GM19193 (cell line): ENCODE measurements around the gene PMEPA1.

Experiments used
- POLR2A ChIP-seq: IDR thresholded peaks from 4 replicates; pipeline ENCODE4 v1.6.1; 2011; ENCODE audit not compliant: insufficient read depth, insufficient read length; ENCODE audit errors: extremely low read depth

PMEPA1 gene

DNA sequence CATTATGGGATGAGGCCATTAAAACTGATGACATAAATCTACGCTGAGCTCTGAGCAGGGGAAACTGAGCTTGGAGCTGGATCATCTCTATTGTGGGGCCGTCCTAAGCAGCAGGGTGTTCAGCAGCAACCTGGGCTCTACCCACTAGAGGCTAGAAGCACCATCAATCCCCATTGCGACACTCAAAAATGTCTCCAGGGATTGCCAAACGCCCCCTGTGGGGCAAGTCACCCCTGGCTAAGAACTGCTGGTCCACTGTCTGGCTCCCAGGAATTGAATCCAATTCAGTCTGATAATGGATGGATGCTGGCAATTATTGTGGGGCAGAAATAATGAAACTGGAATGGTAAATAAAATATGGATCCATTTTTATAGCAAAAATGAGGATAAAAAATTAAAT lies 38.2 kb downstream of the PMEPA1 start:
- TF ChIP-seq POLR2A: no peak

DNA sequence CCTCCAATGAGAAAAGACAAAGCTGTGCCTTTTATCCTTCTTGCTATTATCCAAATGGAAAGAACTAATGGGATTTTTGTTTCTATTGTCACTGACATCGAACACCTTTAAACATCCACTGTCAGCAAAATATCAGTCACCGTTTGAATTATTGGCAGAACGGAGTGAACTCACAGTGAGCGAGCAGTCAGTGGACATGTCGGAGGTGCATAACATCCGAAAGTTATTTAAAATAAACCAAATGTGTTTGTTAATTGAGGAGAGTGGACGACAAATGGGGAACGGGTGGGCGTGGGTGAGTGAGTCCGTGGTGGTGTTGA lies 38.8 kb downstream of the PMEPA1 start:
- no peak for TF ChIP-seq POLR2A

DNA sequence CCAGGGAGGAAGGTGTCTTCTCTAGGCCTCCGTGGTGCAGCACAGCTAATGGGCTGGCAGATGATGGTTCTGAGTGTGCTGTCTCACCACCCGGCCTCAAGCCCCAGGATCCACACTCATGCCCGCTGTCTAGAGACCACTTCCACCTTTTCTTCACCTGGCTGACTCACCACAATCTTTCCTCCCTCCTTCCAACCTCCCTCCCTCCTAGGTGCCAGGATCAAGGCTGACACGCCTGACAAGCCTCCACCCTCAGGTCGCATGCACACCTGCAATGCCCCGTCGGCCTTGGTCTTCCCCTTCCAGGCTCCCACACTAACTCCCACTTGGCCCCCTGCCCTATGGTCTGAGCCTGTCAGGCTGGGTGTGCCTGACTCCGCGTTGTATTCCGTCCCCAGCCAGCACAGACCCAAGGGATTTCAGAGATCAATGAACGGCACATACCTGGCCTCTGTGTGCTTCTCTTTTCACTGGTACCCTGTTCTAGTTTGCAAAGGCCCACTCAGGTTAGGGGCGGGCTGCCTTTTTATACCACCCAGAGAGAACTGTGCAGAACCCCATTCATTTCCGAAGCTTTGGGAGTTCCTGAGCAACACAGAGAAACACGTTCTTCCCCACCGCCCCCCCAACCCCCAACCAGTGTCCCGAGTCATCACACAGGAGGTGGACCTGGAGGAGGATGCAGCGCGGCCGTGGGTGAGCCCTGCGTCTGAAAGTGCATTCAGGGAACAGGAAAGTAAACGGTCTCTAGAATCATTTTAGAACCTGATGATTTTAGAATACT lies 39.3 kb downstream of the PMEPA1 start:
- no peak for TF ChIP-seq POLR2A

- TF ChIP-seq POLR2A: no peak
Observed at GRCh38 chr20:57669632-57670031, 40.2 kb downstream of the PMEPA1 start.

GRCh38 chr20:57667924-57668782 lies 41.7 kb downstream of the PMEPA1 start:
- TF ChIP-seq POLR2A: no peak

DNA sequence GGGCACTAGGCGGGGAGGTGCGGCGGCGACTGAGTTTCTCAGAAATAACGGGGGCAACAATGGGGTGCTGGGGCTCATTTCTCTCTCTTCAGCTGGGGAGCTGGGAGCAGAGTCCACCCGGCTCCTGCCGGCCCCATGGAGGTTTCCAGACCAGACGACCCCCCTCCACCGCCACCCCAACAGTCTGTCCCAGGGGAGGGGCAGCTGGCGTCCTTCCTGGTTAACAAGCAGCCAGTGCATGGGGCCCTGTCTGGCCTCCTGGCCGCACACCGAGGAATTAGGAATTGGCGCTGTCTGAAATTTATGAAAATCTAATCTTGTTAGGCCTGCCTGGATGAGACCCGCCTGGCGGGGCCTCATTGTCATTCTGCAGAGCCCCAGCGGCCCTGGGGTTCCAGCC lies 42.4 kb downstream of the PMEPA1 start:
- no peak for TF ChIP-seq POLR2A

- no peak for TF ChIP-seq POLR2A
Observed at GRCh38 chr20:57666834-57667157, 43.0 kb downstream of the PMEPA1 start.

- TF ChIP-seq POLR2A: no peak
Observed at GRCh38 chr20:57666106-57666833, 43.5 kb downstream of the PMEPA1 start.

DNA sequence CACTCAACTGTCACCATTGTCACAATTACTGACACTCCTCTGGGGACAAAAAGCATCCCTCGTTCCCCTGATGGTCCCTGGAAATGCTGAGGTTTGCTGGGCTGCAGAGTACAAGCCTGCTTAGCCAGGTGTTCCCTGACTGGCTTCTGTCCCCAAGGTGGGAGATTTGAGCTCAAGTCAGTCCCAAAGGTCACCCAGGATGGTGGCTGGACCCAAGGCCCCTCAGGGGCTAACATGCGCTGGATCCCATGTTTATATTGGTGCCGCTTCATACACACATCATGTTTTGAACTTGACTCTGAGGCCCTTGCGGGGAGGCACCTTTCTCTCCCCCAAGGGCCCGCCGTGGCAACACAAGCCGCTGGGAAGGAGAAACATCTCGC lies 44.2 kb downstream of the PMEPA1 start:
- TF ChIP-seq POLR2A: no peak

- TF ChIP-seq POLR2A: no peak
Observed at GRCh38 chr20:57664924-57665588, 44.8 kb downstream of the PMEPA1 start.

GRCh38 chr20:57664476-57664875 lies 45.3 kb downstream of the PMEPA1 start:
- no peak for TF ChIP-seq POLR2A

DNA sequence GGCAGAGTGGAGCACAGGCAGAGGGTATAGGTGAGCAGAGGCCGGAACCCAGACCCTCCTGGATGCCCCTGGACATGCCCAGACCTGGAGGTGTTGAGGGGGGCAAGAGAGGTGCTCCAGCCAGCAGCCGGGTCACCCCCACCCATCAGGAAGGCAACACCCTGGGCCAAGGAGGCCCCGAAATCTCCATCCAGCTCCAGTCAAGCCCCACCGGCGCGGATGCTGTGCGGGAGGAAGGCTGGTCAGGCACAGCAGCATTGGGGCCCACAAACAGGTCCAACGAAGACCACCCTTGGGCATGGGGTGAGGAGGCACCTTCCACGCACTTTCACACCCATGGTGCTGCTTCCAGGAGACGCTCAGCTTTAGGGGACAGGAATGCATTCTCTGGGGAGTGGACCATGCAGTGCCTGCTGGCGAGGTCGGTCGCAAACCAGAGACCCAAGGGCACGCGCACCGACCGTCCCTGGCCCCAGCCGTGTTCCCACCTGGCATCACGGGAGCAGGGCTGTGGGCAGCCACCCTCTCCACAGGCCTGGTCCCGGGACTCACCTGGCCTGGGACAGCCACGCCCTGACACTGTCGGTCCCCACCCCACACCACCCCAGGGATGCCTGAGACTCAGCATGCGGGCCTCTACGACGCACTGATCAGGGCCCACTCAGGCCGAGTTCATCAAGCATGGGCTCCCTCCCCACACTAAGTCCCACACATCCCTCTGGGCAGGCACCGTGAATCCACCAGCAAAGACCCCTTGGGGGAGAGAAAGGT lies 45.9 kb downstream of the PMEPA1 start:
- no peak for TF ChIP-seq POLR2A

GRCh38 chr20:57663241-57663640 lies 46.6 kb downstream of the PMEPA1 start:
- no peak for TF ChIP-seq POLR2A

DNA sequence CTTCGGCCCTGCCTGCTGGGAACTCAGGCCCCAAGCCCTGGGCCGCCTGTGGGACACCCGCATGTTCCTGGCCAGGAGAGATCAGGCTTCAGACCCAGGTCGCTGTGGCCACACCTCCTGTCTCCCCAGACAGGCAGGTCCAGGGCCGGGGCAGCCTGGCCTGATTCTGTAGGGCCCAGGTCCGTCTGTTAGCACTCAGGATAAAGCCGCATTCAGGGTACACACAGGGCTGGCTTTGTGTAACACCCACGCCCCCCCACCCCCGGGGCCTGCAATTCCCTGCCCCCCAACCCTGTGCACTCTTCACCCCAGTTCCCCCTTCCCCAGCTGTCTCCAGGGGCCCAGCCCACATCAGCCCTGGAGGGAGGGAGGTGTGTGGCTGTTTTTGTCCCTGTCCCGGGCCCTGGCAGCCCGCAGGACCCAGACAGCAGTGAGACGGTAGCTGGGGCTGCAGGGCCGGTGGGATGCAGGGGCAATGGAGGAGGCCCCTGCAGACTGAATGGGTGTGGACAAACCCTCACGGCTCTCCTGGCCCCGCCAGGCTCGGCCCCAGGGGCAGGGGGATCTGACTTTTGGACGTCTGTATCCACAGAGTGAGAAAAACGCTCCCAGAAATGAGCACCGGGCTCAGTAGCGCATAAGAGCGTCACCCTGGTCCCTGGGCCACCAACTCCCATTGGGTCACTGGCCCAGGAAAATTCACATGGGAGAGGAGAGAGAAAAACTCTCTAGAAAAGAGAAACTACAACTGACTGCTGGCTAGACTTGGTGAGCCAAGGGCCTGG lies 47.2 kb downstream of the PMEPA1 start:
- no peak for TF ChIP-seq POLR2A
